HepG2 (cell line): Measurements from ENCODE around the gene ARL16. TPM values are rescaled to one million over a fixed set of nuclear protein-coding genes. Genes with fewer than 3 reads are reported as not detected.

Source experiments
- ARHGAP35 ChIP-seq: sonication (generic); formaldehyde crosslinking; IDR thresholded peaks from 2 replicates; pipeline ENCODE4 v1.9.0; 2022; ENCODE audit warnings: mild to moderate bottlenecking, inconsistent platforms, moderate library complexity, missing genetic modification reagents, borderline replicate concordance
- CCDC6 ChIP-seq: sonication (generic); formaldehyde crosslinking; IDR thresholded peaks from 2 replicates; pipeline ENCODE4 v1.8.1; 2022; ENCODE audit warnings: mild to moderate bottlenecking, missing genetic modification reagents, moderate library complexity
- CHCHD3 ChIP-seq: sonication (generic); formaldehyde crosslinking; IDR thresholded peaks from 2 replicates; pipeline ENCODE4 v1.8.0; 2022; ENCODE audit warnings: mild to moderate bottlenecking, missing genetic modification reagents, moderate library complexity
- ELF3 ChIP-seq: IDR thresholded peaks from 2 replicates; pipeline ENCODE4 v1.6.1; 2016; ENCODE audit warnings: missing genetic modification reagents, missing compliant biosample characterization
- GATAD1 ChIP-seq: IDR thresholded peaks from 2 replicates; pipeline ENCODE4 v1.6.1; 2016; ENCODE audit warnings: missing genetic modification reagents, missing compliant biosample characterization
- ISL2 ChIP-seq: sonication (generic); formaldehyde crosslinking; IDR thresholded peaks from 2 replicates; pipeline ENCODE4 v1.5.0; 2020; ENCODE audit warnings: missing genetic modification reagents
- JARID2 ChIP-seq: sonication (generic); formaldehyde crosslinking; IDR thresholded peaks from 2 replicates; pipeline ENCODE4 v1.8.1; 2023; ENCODE audit warnings: missing genetic modification reagents, inconsistent platforms; ENCODE audit not compliant: insufficient replicate concordance
- KDM5B ChIP-seq: sonication (generic); formaldehyde crosslinking; IDR thresholded peaks from 2 replicates; pipeline ENCODE4 v1.4.0; 2020; ENCODE audit warnings: missing genetic modification reagents, mild to moderate bottlenecking, borderline replicate concordance
- NCOR1 ChIP-seq: fragments of 200-600 bp; sonication (generic); IDR thresholded peaks from 2 replicates; pipeline ENCODE4 v1.7.0; 2017; ENCODE audit warnings: antibody characterized with exemption, low read length, borderline replicate concordance
- NR2F6 ChIP-seq, 2 experiments: IDR thresholded peaks; 2 replicates each; pipeline ENCODE4 v1.6.1; 2016; ENCODE audit warnings: antibody characterized with exemption in 1 of 2, mild to moderate bottlenecking in 1 of 2
- THYN1 ChIP-seq: sonication (generic); formaldehyde crosslinking; IDR thresholded peaks from 2 replicates; pipeline ENCODE4 v1.8.1; 2023; ENCODE audit warnings: low read depth, mild to moderate bottlenecking, moderate library complexity, missing genetic modification reagents, borderline replicate concordance
- ZFY ChIP-seq: sonication (generic); formaldehyde crosslinking; IDR thresholded peaks from 2 replicates; pipeline ENCODE4 v1.4.0; 2020; ENCODE audit warnings: missing genetic modification reagents
- ZNF224 ChIP-seq: sonication (generic); formaldehyde crosslinking; IDR thresholded peaks from 2 replicates; pipeline ENCODE4 v1.5.0; 2020; ENCODE audit warnings: mild to moderate bottlenecking, missing genetic modification reagents
- ZNF33B ChIP-seq: sonication (generic); formaldehyde crosslinking; IDR thresholded peaks from 2 replicates; pipeline ENCODE4 v1.5.1; 2020; ENCODE audit warnings: mild to moderate bottlenecking, missing genetic modification reagents
- ZNF530 ChIP-seq: sonication (generic); formaldehyde crosslinking; IDR thresholded peaks from 2 replicates; pipeline ENCODE4 v1.5.0; 2020; ENCODE audit warnings: low read depth, mild to moderate bottlenecking, missing genetic modification reagents
- ZNF670 ChIP-seq: sonication (generic); formaldehyde crosslinking; IDR thresholded peaks from 2 replicates; pipeline ENCODE4 v1.8.0; 2022; ENCODE audit warnings: mild to moderate bottlenecking, missing genetic modification reagents, borderline replicate concordance
- ZNF747 ChIP-seq: sonication (generic); formaldehyde crosslinking; IDR thresholded peaks from 2 replicates; pipeline ENCODE4 v1.8.1; 2023; ENCODE audit warnings: missing genetic modification reagents, mild to moderate bottlenecking, borderline replicate concordance
- ZNF775 ChIP-seq: sonication (generic); formaldehyde crosslinking; IDR thresholded peaks from 2 replicates; pipeline ENCODE4 v1.4.0; 2020; ENCODE audit warnings: missing genetic modification reagents, mild to moderate bottlenecking, moderate library complexity, borderline replicate concordance
- ZSCAN20 ChIP-seq: sonication (generic); formaldehyde crosslinking; IDR thresholded peaks from 2 replicates; pipeline ENCODE4 v1.4.0; 2020; ENCODE audit warnings: missing genetic modification reagents, mild to moderate bottlenecking, borderline replicate concordance
- ZSCAN22 ChIP-seq: sonication (generic); formaldehyde crosslinking; IDR thresholded peaks from 2 replicates; pipeline ENCODE4 v1.4.0; 2020; ENCODE audit warnings: mild to moderate bottlenecking, missing genetic modification reagents
- polyA plus RNA-seq, 8 experiments: library from polyadenylated mRNA; depleted of rRNA in 3 of 8; stranded (reverse) in 7 of 8; unstranded in 1 of 8; fragments of >200 nt; fragmentation: Illumina TruSeq in 4 of 8; extraction: Trizol in 4 of 8; gene quantifications; 2 replicates each; pipeline versions ENCODE4 v1.2.1 to v1.2.3, GENCODE V29; 2011 to 2016; ENCODE audit warnings: low read depth in 4 of 8, missing spikeins in 1 of 8, mixed read lengths in 1 of 8; ENCODE audit not compliant: insufficient read depth in 1 of 8
- total RNA-seq, 5 experiments: library from RNA; depleted of rRNA; stranded (reverse); fragments of >200 nt; fragmentation: Illumina TruSeq; extraction: Trizol; gene quantifications; 2 replicates each; pipeline ENCODE4 v1.2.3, GENCODE V29; 2016; ENCODE audit warnings: low read depth in 1 of 5
- TF ChIP-seq, protein P1 (sequence below): sonication (generic); formaldehyde crosslinking; IDR thresholded peaks from 2 replicates; pipeline ENCODE4 v1.4.0; 2020; ENCODE audit warnings: mild to moderate bottlenecking, missing genetic modification reagents
- TF ChIP-seq, protein P2 (sequence below): IDR thresholded peaks from 2 replicates; pipeline ENCODE4 v1.4.0; 2020; ENCODE audit warnings: mild to moderate bottlenecking, missing genetic modification reagents
- TF ChIP-seq, protein P3 (sequence below): sonication (generic); formaldehyde crosslinking; IDR thresholded peaks from 2 replicates; pipeline ENCODE4 v1.5.1; 2020; ENCODE audit warnings: mild to moderate bottlenecking, missing genetic modification reagents, borderline replicate concordance

ARL16 gene
- total and polyA plus RNA-seq, 2 of the 13 experiments (the other 11 are each of a cell fraction or from before 2014, with no cell fraction given): 20.8 to 30.8 TPM

DNA sequence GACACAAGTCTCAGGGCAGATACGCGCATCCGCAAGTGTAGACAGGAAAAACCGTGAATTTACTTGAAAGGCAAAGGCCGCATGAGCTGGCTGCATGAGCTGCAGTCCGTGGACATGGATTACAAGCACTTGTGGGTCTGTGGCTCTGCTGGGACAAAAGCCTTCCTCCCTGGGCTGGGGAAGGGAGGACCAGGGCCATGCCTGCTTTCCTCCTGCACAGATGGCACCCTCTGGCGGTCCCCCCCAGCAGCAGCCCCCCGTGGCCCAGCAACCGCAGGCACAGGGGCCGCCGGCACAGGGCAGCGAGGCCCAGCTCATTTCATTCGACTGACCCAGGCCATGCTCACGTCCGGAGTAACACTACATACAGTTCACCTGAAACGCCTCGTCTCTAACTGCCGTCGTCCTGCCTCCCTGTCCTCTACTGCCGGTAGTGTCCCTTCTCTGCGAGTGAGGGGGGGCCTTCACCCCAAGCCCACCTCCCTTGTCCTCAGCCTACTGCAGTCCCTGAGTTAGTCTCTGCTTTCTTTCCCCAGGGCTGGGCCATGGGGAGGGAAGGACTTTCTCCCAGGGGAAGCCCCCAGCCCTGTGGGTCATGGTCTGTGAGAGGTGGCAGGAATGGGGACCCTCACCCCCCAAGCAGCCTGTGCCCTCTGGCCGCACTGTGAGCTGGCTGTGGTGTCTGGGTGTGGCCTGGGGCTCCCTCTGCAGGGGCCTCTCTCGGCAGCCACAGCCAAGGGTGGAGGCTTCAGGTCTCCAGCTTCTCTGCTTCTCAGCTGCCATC lies 17.9 kb upstream of the ARL16 start (continued):
- TF ChIP-seq KDM5B (CRISPR knock-in tag) (no peak; the same call in 1 of the 2 replicates), NCOR1 (no peak), GATAD1 (CRISPR knock-in tag) (no peak), ZNF33B (CRISPR knock-in tag) (no peak), ARHGAP35 (CRISPR knock-in tag) (no peak), CCDC6 (CRISPR knock-in tag) (no peak), ZSCAN20 (no peak), JARID2 (CRISPR knock-in tag) (no peak), ZNF775 (no peak), ZNF747 (CRISPR knock-in tag) (peak; percentile 45; the same call in 1 of the 2 replicates), CHCHD3 (CRISPR knock-in tag) (no peak), ZNF530 (CRISPR knock-in tag) (no peak), ELF3 (CRISPR knock-in tag) (no peak), ZNF670 (no peak), ZFY (CRISPR knock-in tag) (no peak), ZNF224 (CRISPR knock-in tag) (no peak), NR2F6 (IDR thresholded peaks at IDR 0.05) (no peak), NR2F6 (CRISPR knock-in tag; IDR thresholded peaks at IDR 0.05) (no peak), ISL2 (CRISPR knock-in tag) (no peak), ZSCAN22 (no peak), THYN1 (no peak)
- TF ChIP-seq, protein P1, sequence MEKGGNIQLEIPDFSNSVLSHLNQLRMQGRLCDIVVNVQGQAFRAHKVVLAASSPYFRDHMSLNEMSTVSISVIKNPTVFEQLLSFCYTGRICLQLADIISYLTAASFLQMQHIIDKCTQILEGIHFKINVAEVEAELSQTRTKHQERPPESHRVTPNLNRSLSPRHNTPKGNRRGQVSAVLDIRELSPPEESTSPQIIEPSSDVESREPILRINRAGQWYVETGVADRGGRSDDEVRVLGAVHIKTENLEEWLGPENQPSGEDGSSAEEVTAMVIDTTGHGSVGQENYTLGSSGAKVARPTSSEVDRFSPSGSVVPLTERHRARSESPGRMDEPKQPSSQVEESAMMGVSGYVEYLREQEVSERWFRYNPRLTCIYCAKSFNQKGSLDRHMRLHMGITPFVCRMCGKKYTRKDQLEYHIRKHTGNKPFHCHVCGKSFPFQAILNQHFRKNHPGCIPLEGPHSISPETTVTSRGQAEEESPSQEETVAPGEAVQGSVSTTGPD (CRISPR knock-in tag): no peak
- TF ChIP-seq, protein P2, sequence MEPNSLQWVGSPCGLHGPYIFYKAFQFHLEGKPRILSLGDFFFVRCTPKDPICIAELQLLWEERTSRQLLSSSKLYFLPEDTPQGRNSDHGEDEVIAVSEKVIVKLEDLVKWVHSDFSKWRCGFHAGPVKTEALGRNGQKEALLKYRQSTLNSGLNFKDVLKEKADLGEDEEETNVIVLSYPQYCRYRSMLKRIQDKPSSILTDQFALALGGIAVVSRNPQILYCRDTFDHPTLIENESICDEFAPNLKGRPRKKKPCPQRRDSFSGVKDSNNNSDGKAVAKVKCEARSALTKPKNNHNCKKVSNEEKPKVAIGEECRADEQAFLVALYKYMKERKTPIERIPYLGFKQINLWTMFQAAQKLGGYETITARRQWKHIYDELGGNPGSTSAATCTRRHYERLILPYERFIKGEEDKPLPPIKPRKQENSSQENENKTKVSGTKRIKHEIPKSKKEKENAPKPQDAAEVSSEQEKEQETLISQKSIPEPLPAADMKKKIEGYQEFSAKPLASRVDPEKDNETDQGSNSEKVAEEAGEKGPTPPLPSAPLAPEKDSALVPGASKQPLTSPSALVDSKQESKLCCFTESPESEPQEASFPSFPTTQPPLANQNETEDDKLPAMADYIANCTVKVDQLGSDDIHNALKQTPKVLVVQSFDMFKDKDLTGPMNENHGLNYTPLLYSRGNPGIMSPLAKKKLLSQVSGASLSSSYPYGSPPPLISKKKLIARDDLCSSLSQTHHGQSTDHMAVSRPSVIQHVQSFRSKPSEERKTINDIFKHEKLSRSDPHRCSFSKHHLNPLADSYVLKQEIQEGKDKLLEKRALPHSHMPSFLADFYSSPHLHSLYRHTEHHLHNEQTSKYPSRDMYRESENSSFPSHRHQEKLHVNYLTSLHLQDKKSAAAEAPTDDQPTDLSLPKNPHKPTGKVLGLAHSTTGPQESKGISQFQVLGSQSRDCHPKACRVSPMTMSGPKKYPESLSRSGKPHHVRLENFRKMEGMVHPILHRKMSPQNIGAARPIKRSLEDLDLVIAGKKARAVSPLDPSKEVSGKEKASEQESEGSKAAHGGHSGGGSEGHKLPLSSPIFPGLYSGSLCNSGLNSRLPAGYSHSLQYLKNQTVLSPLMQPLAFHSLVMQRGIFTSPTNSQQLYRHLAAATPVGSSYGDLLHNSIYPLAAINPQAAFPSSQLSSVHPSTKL: no peak
- TF ChIP-seq, protein P3, sequence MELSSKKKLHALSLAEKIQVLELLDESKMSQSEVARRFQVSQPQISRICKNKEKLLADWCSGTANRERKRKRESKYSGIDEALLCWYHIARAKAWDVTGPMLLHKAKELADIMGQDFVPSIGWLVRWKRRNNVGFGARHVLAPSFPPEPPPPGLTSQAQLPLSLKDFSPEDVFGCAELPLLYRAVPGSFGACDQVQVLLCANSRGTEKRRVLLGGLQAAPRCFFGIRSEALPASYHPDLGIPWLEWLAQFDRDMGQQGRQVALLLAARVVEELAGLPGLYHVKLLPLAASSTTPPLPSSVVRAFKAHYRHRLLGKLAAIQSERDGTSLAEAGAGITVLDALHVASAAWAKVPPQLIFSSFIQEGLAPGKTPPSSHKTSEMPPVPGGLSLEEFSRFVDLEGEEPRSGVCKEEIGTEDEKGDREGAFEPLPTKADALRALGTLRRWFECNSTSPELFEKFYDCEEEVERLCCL: no peak
